Measurements from ENCODE around the gene LEFTY1.

LEFTY1 gene

GRCh38 chr1:225883616-225884265, 5.2 kb downstream of the LEFTY1 start:
- H3K27ac ChIP-seq (replicated peaks), result no peak overlapping the region
- DNase-seq (ENCODE audit: low read depth in 1 of 2, low spot score in 1 of 2), result no peak
- TF ChIP-seq GABPA (IDR thresholded peaks at IDR 0.05; ENCODE audit: low read depth) (no peak), POLR2AphosphoS5 (IDR thresholded peaks at IDR 0.05; ENCODE audit: low read depth) (no peak), REST (IDR thresholded peaks at IDR 0.05; ENCODE audit: insufficient replicate concordance, low read depth) (no peak), CTCF (IDR thresholded peaks at IDR 0.05; ENCODE audit: insufficient read depth, low read length) (no peak), SPI1 (IDR thresholded peaks at IDR 0.05; ENCODE audit: borderline replicate concordance, low read depth) (no peak)
- no peak overlapping the region for H3K4me3 ChIP-seq (replicated peaks; ENCODE audit: insufficient read depth, low read length)
- no peaks in the 10 kb centered on the region for H3K27me3 ChIP-seq (ENCODE audit: insufficient read depth, poor library complexity, severe bottlenecking)

- Histone ChIP-seq H3K27me3 (ENCODE audit: insufficient read depth, poor library complexity, severe bottlenecking) (no peaks in the 10 kb centered on the region), H3K27ac (replicated peaks) (peak overlapping the region; percentile 73), H3K4me3 (replicated peaks; ENCODE audit: insufficient read depth, low read length) (peak overlapping the region; percentile 97)
- TF ChIP-seq GABPA (IDR thresholded peaks at IDR 0.05; ENCODE audit: low read depth), result no peak
- no peak for TF ChIP-seq POLR2AphosphoS5 (IDR thresholded peaks at IDR 0.05; ENCODE audit: low read depth)
- no peak for TF ChIP-seq SPI1 (IDR thresholded peaks at IDR 0.05; ENCODE audit: borderline replicate concordance, low read depth)
- TF ChIP-seq CTCF (IDR thresholded peaks at IDR 0.05; ENCODE audit: insufficient read depth, low read length), result no peak
- TF ChIP-seq REST (IDR thresholded peaks at IDR 0.05; ENCODE audit: insufficient replicate concordance, low read depth), result no peak
- peak in 1 of 2 experiments; percentile 23 for DNase-seq (ENCODE audit: low read depth in 1 of 2, low spot score in 1 of 2)
Measured at GRCh38 chr1:225882694-225883615, 6.0 kb downstream of the LEFTY1 start.

- no peaks in the 10 kb centered on the region for H3K27me3 ChIP-seq (ENCODE audit: insufficient read depth, poor library complexity, severe bottlenecking)
- DNase-seq (ENCODE audit: low read depth in 1 of 2, low spot score in 1 of 2), result peak; percentile 69 to 89
- H3K27ac ChIP-seq (replicated peaks), result peak within 1 kb of the TSS; percentile 73
- TF ChIP-seq CTCF (IDR thresholded peaks at IDR 0.05; ENCODE audit: insufficient read depth, low read length), result peak; percentile 5
- no peak for TF ChIP-seq GABPA (IDR thresholded peaks at IDR 0.05; ENCODE audit: low read depth)
- peak within 1 kb of the TSS; percentile 97 for H3K4me3 ChIP-seq (replicated peaks; ENCODE audit: insufficient read depth, low read length)
Measured at GRCh38 chr1:225881959-225882693, 6.8 kb downstream of the LEFTY1 start, which contains the start of gene TMEM63A. Gene TMEM63A, minus strand, starts transcription at chr1:225882380. Its CDS starts 4,800 bp downstream, at chr1:225877580.
